Loucy (cell line): ENCODE data around the gene TUBA1A.
"Not testable (repeated sequence)": the region's sequence is repeated elsewhere in the genome, so short reads cannot be mapped to it uniquely, and the experiment has no call there.

Source experiments
- H2AFZ ChIP-seq: fragments of 200-600 bp; sonication (generic); 2 replicates; pipeline ENCODE4 v1.6.0; 2016; ENCODE audit warnings: antibody characterized with exemption, mild to moderate bottlenecking, low read length, moderate library complexity
- H3F3A ChIP-seq: fragments of 200-600 bp; 2 replicates; pipeline ENCODE4 v1.6.0; 2016; ENCODE audit warnings: antibody characterized with exemption, low read depth, mild to moderate bottlenecking
- H3K27me3 ChIP-seq: fragments of 200-600 bp; sonication (generic); 2 replicates; pipeline ENCODE4 v1.6.1; 2014; ENCODE audit warnings: low read length, mild to moderate bottlenecking; ENCODE audit not compliant: insufficient read depth, poor library complexity, severe bottlenecking
- H3K36me3 ChIP-seq: fragments of 200-600 bp; sonication (generic); 2 replicates; pipeline ENCODE4 v1.6.1; 2016; ENCODE audit warnings: low read length; ENCODE audit not compliant: insufficient read depth
- H3K4me1 ChIP-seq: fragments of 200-600 bp; sonication (generic); 2 replicates; pipeline ENCODE4 v1.5.1; 2014; ENCODE audit warnings: low read length, mild to moderate bottlenecking; ENCODE audit not compliant: insufficient read depth, poor library complexity, severe bottlenecking
- H3K4me2 ChIP-seq: fragments of 200-600 bp; sonication (generic); 2 replicates; pipeline ENCODE4 v1.6.0; 2014; ENCODE audit warnings: antibody characterized with exemption, low read length, low read depth, mild to moderate bottlenecking; ENCODE audit not compliant: poor library complexity, severe bottlenecking
- H3K4me3 ChIP-seq: fragments of 200-600 bp; sonication (generic); 2 replicates; pipeline ENCODE4 v1.5.1; 2014; ENCODE audit warnings: low read length, mild to moderate bottlenecking, mixed read lengths; ENCODE audit not compliant: poor library complexity, severe bottlenecking
- H3K79me2 ChIP-seq: fragments of 200-600 bp; sonication (generic); 2 replicates; pipeline ENCODE4 v1.6.1; 2014; ENCODE audit warnings: low read length; ENCODE audit not compliant: insufficient read depth
- H3K9ac ChIP-seq: fragments of 200-600 bp; sonication (generic); 2 replicates; pipeline ENCODE4 v1.6.0; 2014; ENCODE audit warnings: mild to moderate bottlenecking, low read depth, low read length, moderate library complexity; ENCODE audit not compliant: poor library complexity, severe bottlenecking
- H3K9me2 ChIP-seq: fragments of 200-600 bp; sonication (generic); replicated peaks from 2 replicates; pipeline ENCODE4 v1.6.1; 2016; ENCODE audit warnings: low read depth, low read length, mixed read lengths
- H3K9me3 ChIP-seq: fragments of 200-600 bp; sonication (generic); 2 replicates; pipeline ENCODE4 v1.6.1; 2014; ENCODE audit warnings: mild to moderate bottlenecking, antibody characterized with exemption, low read length, low read depth; ENCODE audit not compliant: insufficient read depth
- H4K20me1 ChIP-seq: fragments of 200-600 bp; sonication (generic); 2 replicates; pipeline ENCODE4 v1.6.0; 2014; ENCODE audit warnings: antibody characterized with exemption, low read length, mild to moderate bottlenecking; ENCODE audit not compliant: insufficient read depth, poor library complexity, severe bottlenecking
- CTCF ChIP-seq: fragments of 200-600 bp; sonication (generic); conservative IDR thresholded peaks from 2 replicates; pipeline ENCODE4 v1.5.1; 2014; ENCODE audit warnings: mild to moderate bottlenecking, antibody characterized with exemption, low read length
- EZH2phosphoT487 ChIP-seq: fragments of 200-600 bp; IDR thresholded peaks from 2 replicates; pipeline ENCODE4 v1.6.1; 2018; ENCODE audit warnings: antibody characterized with exemption, mild to moderate bottlenecking, moderate library complexity, borderline replicate concordance

The TUBA1A gene

GRCh38 chr12:49174218-49174617 is 14.7 kb downstream of the TUBA1A start:
- Histone ChIP-seq H4K20me1 (no peaks in the 10 kb centered on the region), H3K79me2 (no peaks in the 10 kb centered on the region), H3K36me3 (no peaks in the 10 kb centered on the region), H3K4me1 (peaks cover 6% of the 10 kb centered on the region), H3K27me3 (no peaks in the 10 kb centered on the region), H3K9me2 (no peaks in the 10 kb centered on the region), H3F3A (no peaks in the 10 kb centered on the region), H3K9ac (no peak overlapping the region), H3K4me2 (no peak overlapping the region), H2AFZ (no peak overlapping the region; the same call in 1 of the 2 replicates), H3K4me3 (no peak overlapping the region), H3K9me3 (no peaks in the 10 kb centered on the region)
- no peak for TF ChIP-seq CTCF
- TF ChIP-seq EZH2phosphoT487: no peak

- Histone ChIP-seq H3K36me3 (no peaks in the 10 kb centered on the region), H3K4me2 (no peak overlapping the region), H3K4me1 (peaks cover 6% of the 10 kb centered on the region), H4K20me1 (no peaks in the 10 kb centered on the region), H3K27me3 (no peaks in the 10 kb centered on the region), H3F3A (no peaks in the 10 kb centered on the region), H3K9ac (no peak overlapping the region), H3K79me2 (no peaks in the 10 kb centered on the region), H2AFZ (no peak overlapping the region), H3K9me2 (no peaks in the 10 kb centered on the region), H3K4me3 (no peak overlapping the region), H3K9me3 (no peaks in the 10 kb centered on the region)
- TF ChIP-seq CTCF (no peak), EZH2phosphoT487 (no peak)
Measured at GRCh38 chr12:49170924-49171323, 18.0 kb downstream of the TUBA1A start.

DNA sequence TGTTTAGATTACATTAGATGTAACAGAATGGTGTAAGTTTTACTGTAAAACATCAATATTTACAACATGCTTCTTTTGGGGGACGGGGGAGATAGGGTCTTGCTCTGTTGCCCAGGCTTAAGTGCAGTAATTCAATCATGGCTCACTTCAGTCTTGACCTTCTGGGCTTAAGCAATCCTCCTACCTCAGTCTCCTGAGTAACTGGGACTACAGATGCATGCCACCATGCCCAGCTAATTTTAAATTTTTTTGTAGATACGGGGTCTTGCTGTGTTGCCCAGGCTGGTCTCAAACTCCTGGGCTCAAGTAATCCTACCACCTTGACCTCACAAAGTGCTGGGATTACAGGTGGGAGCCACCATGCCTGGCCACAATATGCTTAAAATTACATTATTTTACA is 23.8 kb downstream of the TUBA1A start:
- no peak overlapping the region for H3K9ac ChIP-seq
- no peak overlapping the region for H2AFZ ChIP-seq
- no peaks in the 10 kb centered on the region for H3K9me2 ChIP-seq
- no peaks in the 10 kb centered on the region for H4K20me1 ChIP-seq
- H3K27me3 ChIP-seq: no peaks in the 10 kb centered on the region
- H3K9me3 ChIP-seq: no peaks in the 10 kb centered on the region
- peaks cover 8% of the 10 kb centered on the region for H3K4me1 ChIP-seq
- H3K79me2 ChIP-seq: no peaks in the 10 kb centered on the region
- no peak overlapping the region for H3K4me2 ChIP-seq
- TF ChIP-seq EZH2phosphoT487 (no peak), CTCF (no peak)
- H3K36me3 ChIP-seq: no peaks in the 10 kb centered on the region
- no peak overlapping the region for H3K4me3 ChIP-seq
- no peaks in the 10 kb centered on the region for H3F3A ChIP-seq

DNA sequence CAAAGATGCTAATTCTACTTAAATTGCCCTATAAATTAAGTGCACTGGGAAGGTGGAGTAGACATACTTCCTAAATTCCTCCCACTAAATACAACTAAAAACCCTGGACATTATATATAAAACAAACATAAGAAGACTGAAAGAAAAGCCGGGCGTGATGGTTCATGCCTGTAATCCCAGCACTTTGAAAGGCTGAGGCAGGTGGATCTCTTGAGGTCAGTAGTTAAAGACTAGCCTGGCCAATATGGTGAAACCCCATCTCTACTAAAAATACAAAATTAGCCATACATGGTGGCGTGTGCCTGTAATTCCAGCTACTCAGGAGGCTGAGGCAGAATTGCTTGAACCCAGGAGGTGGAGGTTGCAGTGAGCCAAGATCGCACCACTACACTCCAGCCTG is 27.0 kb downstream of the TUBA1A start:
- H3K4me3 ChIP-seq, H3K9me3 ChIP-seq, H3K27me3 ChIP-seq, H4K20me1 ChIP-seq, H3K36me3 ChIP-seq, H3K9me2 ChIP-seq, H2AFZ ChIP-seq, H3F3A ChIP-seq, H3K9ac ChIP-seq, H3K4me2 ChIP-seq, H3K79me2 ChIP-seq: not testable (repeated sequence)
- peaks cover 13% of the 10 kb centered on the region for H3K4me1 ChIP-seq
